ENCODE data around the gene PTH1R. TPM values are rescaled to one million over a fixed set of nuclear protein-coding genes. Genes with fewer than 3 reads are reported as not detected.

PTH1R gene
- total and polyA plus RNA-seq, 7 experiments from 2014 or later, result not detected

- Mint-ChIP-seq H3K27ac (no peak overlapping the region), H3K4me3 (no peak overlapping the region), H3K27me3 (peaks cover 34 to 83% (median 44%) of the 10 kb centered on the region in 5 donors), H3K36me3 (no peaks in the 10 kb centered on the region), H3K9me3 (no peaks in the 10 kb centered on the region), H3K4me1 (peaks cover 0 to 8% (median 0%) of the 10 kb centered on the region in 7 donors)
- ATAC-seq, result no peak
- no peak overlapping the region for H3K4me3 ChIP-seq (ENCODE audit: low read length)
- H3K27me3 ChIP-seq (ENCODE audit: control insufficient read depth in 2 of 2, insufficient read depth in 2 of 2, low read length in 2 of 2), result peaks cover 0 to 13% of the 10 kb centered on the region in 2 donors
- intact Hi-C loops (cut with micrococcal nuclease), result no loop called here
- H3K27ac ChIP-seq (ENCODE audit: low read depth, low read length), result no peak overlapping the region
- CTCF ChIA-PET, result interaction anchor here (0.9 kb wide), 1 partner anchor 167 kb away, joined by 3 read pairs; no protein-coding TSS in a partner anchor
- DNase-seq, result no peak
- no peaks in the 10 kb centered on the region for H3K9me3 ChIP-seq (ENCODE audit: control insufficient read depth in 2 of 3, low read length in 3 of 3)
- no peaks in the 10 kb centered on the region for H3K4me1 ChIP-seq (ENCODE audit: control insufficient read depth in 2 of 2, insufficient read depth in 2 of 2, low read length in 2 of 2)
- POLR2A ChIA-PET, result no interaction called here
- H3K36me3 ChIP-seq (ENCODE audit: control insufficient read depth in 2 of 3, insufficient read depth in 3 of 3, low read length in 3 of 3), result no peaks in the 10 kb centered on the region
Observed at GRCh38 chr3:46887980-46888494, 10.5 kb downstream of the PTH1R start.

GRCh38 chr3:46888705-46889104 is 11.2 kb downstream of the PTH1R start:
- peaks cover 0 to 10% of the 10 kb centered on the region in 2 donors for H3K27me3 ChIP-seq (ENCODE audit: control insufficient read depth in 2 of 2, insufficient read depth in 2 of 2, low read length in 2 of 2)

GRCh38 chr3:46889381-46890110 is 12.0 kb downstream of the PTH1R start:
- Mint-ChIP-seq H3K27ac (no peak overlapping the region), H3K27me3 (peaks cover 34 to 87% (median 42%) of the 10 kb centered on the region in 5 donors), H3K4me3 (no peak overlapping the region), H3K4me1 (peaks cover 0 to 4% (median 0%) of the 10 kb centered on the region in 7 donors), H3K36me3 (no peaks in the 10 kb centered on the region), H3K9me3 (no peaks in the 10 kb centered on the region)
- H3K27me3 ChIP-seq (ENCODE audit: control insufficient read depth in 2 of 2, insufficient read depth in 2 of 2, low read length in 2 of 2), result peaks cover 0 to 5% of the 10 kb centered on the region in 2 donors
- POLR2A ChIA-PET, result interaction anchor here (0.7 kb wide), 1 partner anchor 1716 kb away, joined by 3 read pairs; no protein-coding TSS in a partner anchor
- CTCF ChIA-PET, result interaction anchor here (1.0 to 1.9 kb wide), 2 partner anchors 11 to 184 kb away, joined by 3 to 6 read pairs; no protein-coding TSS in a partner anchor
- no peak overlapping the region for H3K27ac ChIP-seq (ENCODE audit: low read depth, low read length)
- no peak overlapping the region for H3K4me3 ChIP-seq (ENCODE audit: low read length)
- no peaks in the 10 kb centered on the region for H3K9me3 ChIP-seq (ENCODE audit: control insufficient read depth in 2 of 3, low read length in 3 of 3)
- H3K36me3 ChIP-seq (ENCODE audit: control insufficient read depth in 2 of 3, insufficient read depth in 3 of 3, low read length in 3 of 3), result no peaks in the 10 kb centered on the region
- ATAC-seq (no peak), DNase-seq (no peak)
- intact Hi-C loops (cut with micrococcal nuclease), result no loop called here
- H3K4me1 ChIP-seq (ENCODE audit: control insufficient read depth in 2 of 2, insufficient read depth in 2 of 2, low read length in 2 of 2), result no peaks in the 10 kb centered on the region

More at GRCh38 chr3:46888705-46889104, 11.2 kb downstream of the PTH1R start:
- H3K27me3 Mint-ChIP-seq, result peaks cover 36 to 86% (median 44%) of the 10 kb centered on the region in 5 donors
- peaks cover 0 to 6% (median 0%) of the 10 kb centered on the region in 7 donors for H3K4me1 Mint-ChIP-seq
- H3K36me3 ChIP-seq (ENCODE audit: control insufficient read depth in 2 of 3, insufficient read depth in 3 of 3, low read length in 3 of 3), result no peaks in the 10 kb centered on the region
- ChIA-PET CTCF (interaction anchor here (0.9 to 1.9 kb wide), 2 partner anchors 167 to 183 kb away, joined by 3 to 6 read pairs; no protein-coding TSS in a partner anchor), POLR2A (no interaction called here)
- no peak overlapping the region for H3K27ac Mint-ChIP-seq
- no peaks in the 10 kb centered on the region for H3K9me3 ChIP-seq (ENCODE audit: control insufficient read depth in 2 of 3, low read length in 3 of 3)
- no peaks in the 10 kb centered on the region for H3K4me1 ChIP-seq (ENCODE audit: control insufficient read depth in 2 of 2, insufficient read depth in 2 of 2, low read length in 2 of 2)
- no peaks in the 10 kb centered on the region for H3K9me3 Mint-ChIP-seq
- no peak for ATAC-seq
- no peak overlapping the region for H3K4me3 ChIP-seq (ENCODE audit: low read length)
- H3K36me3 Mint-ChIP-seq, result no peaks in the 10 kb centered on the region
- intact Hi-C loops (cut with micrococcal nuclease), result no loop called here
- H3K27ac ChIP-seq (ENCODE audit: low read depth, low read length), result no peak overlapping the region
- H3K4me3 Mint-ChIP-seq, result no peak overlapping the region
- DNase-seq, result no peak

GRCh38 chr3:46890132-46890531 is 12.6 kb downstream of the PTH1R start:
- intact Hi-C loops (cut with micrococcal nuclease), result no loop called here
- H3K27me3 Mint-ChIP-seq, result peaks cover 31 to 83% (median 38%) of the 10 kb centered on the region in 5 donors

GRCh38 chr3:46891132-46891531 is 13.6 kb downstream of the PTH1R start:
- H3K9me3 ChIP-seq (ENCODE audit: control insufficient read depth in 2 of 3, low read length in 3 of 3), result no peaks in the 10 kb centered on the region
- H3K4me1 ChIP-seq (ENCODE audit: control insufficient read depth in 2 of 2, insufficient read depth in 2 of 2, low read length in 2 of 2), result no peaks in the 10 kb centered on the region
- peak overlapping the region in 4 of 10 donors; percentile 1 to 28 (median 14) for H3K4me3 Mint-ChIP-seq
- H3K4me3 ChIP-seq (ENCODE audit: low read length), result no peak overlapping the region
- peak overlapping the region in 1 of 9 donors; percentile 13 for H3K27ac Mint-ChIP-seq
- peaks cover 0 to 5% of the 10 kb centered on the region in 2 donors for H3K27me3 ChIP-seq (ENCODE audit: control insufficient read depth in 2 of 2, insufficient read depth in 2 of 2, low read length in 2 of 2)
- peaks cover 30 to 79% (median 37%) of the 10 kb centered on the region in 5 donors for H3K27me3 Mint-ChIP-seq
- H3K9me3 Mint-ChIP-seq, result no peaks in the 10 kb centered on the region
- ATAC-seq (no peak), DNase-seq (no peak)
- H3K36me3 Mint-ChIP-seq, result no peaks in the 10 kb centered on the region
- intact Hi-C loops (cut with micrococcal nuclease), result no loop called here
- H3K36me3 ChIP-seq (ENCODE audit: control insufficient read depth in 2 of 3, insufficient read depth in 3 of 3, low read length in 3 of 3), result no peaks in the 10 kb centered on the region
- no peak overlapping the region for H3K27ac ChIP-seq (ENCODE audit: low read depth, low read length)
- ChIA-PET CTCF (no interaction called here), POLR2A (no interaction called here)
- H3K4me1 Mint-ChIP-seq, result peaks cover 0 to 4% (median 3%) of the 10 kb centered on the region in 7 donors

More at GRCh38 chr3:46890132-46890531, 12.6 kb downstream of the PTH1R start:
- H3K4me3 ChIP-seq (ENCODE audit: low read length), result no peak overlapping the region
- Mint-ChIP-seq H3K27ac (no peak overlapping the region), H3K9me3 (no peaks in the 10 kb centered on the region), H3K4me1 (peaks cover 0 to 4% (median 0%) of the 10 kb centered on the region in 7 donors), H3K4me3 (no peak overlapping the region), H3K36me3 (no peaks in the 10 kb centered on the region)
- ChIA-PET CTCF (interaction anchor here (1.0 to 1.9 kb wide), 2 partner anchors 11 to 185 kb away, joined by 3 to 6 read pairs; no protein-coding TSS in a partner anchor), POLR2A (interaction anchor here (0.6 to 0.7 kb wide), 2 partner anchors 184 to 1716 kb away, joined by 3 read pairs; no protein-coding TSS in a partner anchor)
- DNase-seq, result no peak
- H3K4me1 ChIP-seq (ENCODE audit: control insufficient read depth in 2 of 2, insufficient read depth in 2 of 2, low read length in 2 of 2), result no peaks in the 10 kb centered on the region
- H3K27me3 ChIP-seq (ENCODE audit: control insufficient read depth in 2 of 2, insufficient read depth in 2 of 2, low read length in 2 of 2), result peaks cover 0 to 5% of the 10 kb centered on the region in 2 donors
- no peak overlapping the region for H3K27ac ChIP-seq (ENCODE audit: low read depth, low read length)
- no peak for ATAC-seq
- no peaks in the 10 kb centered on the region for H3K9me3 ChIP-seq (ENCODE audit: control insufficient read depth in 2 of 3, low read length in 3 of 3)
- H3K36me3 ChIP-seq (ENCODE audit: control insufficient read depth in 2 of 3, insufficient read depth in 3 of 3, low read length in 3 of 3), result no peaks in the 10 kb centered on the region

- DNase-seq (peak in 1 of 9 donors; percentile 18), ATAC-seq (peak; percentile 70)
- Histone ChIP-seq H3K27ac (ENCODE audit: low read depth, low read length) (no peak overlapping the region), H3K4me1 (ENCODE audit: control insufficient read depth in 2 of 2, insufficient read depth in 2 of 2, low read length in 2 of 2) (no peaks in the 10 kb centered on the region), H3K36me3 (ENCODE audit: control insufficient read depth in 2 of 3, insufficient read depth in 3 of 3, low read length in 3 of 3) (no peaks in the 10 kb centered on the region), H3K4me3 (ENCODE audit: low read length) (no peak overlapping the region), H3K9me3 (ENCODE audit: control insufficient read depth in 2 of 3, low read length in 3 of 3) (no peaks in the 10 kb centered on the region), H3K27me3 (ENCODE audit: control insufficient read depth in 2 of 2, insufficient read depth in 2 of 2, low read length in 2 of 2) (peaks cover 0 to 5% of the 10 kb centered on the region in 2 donors)
- H3K9me3 Mint-ChIP-seq, result no peaks in the 10 kb centered on the region
- POLR2A ChIA-PET, result interaction anchor here (0.6 kb wide), 1 partner anchor 563 kb away, joined by 3 read pairs; no protein-coding TSS in a partner anchor
- peaks cover 30 to 73% (median 44%) of the 10 kb centered on the region in 5 donors for H3K27me3 Mint-ChIP-seq
- no peaks in the 10 kb centered on the region for H3K36me3 Mint-ChIP-seq
- no peak overlapping the region for H3K27ac Mint-ChIP-seq
- H3K4me1 Mint-ChIP-seq, result peaks cover 0 to 4% (median 3%) of the 10 kb centered on the region in 7 donors
- intact Hi-C loops (cut with micrococcal nuclease), result no loop called here
- peak overlapping the region; percentile 16 to 76 (median 47) for H3K4me3 Mint-ChIP-seq
- CTCF ChIA-PET, result no interaction called here
Observed at GRCh38 chr3:46892285-46893145, 15.0 kb downstream of the PTH1R start.
